NCI-H1092 (cell line): ENCODE results near the gene C10orf90.

ENCODE experiments used
- DNase-seq: peaks from one replicate; lab custom pipeline; 2025; lab: John Stamatoyannopoulos, UW

Gene C10orf90

DNA sequence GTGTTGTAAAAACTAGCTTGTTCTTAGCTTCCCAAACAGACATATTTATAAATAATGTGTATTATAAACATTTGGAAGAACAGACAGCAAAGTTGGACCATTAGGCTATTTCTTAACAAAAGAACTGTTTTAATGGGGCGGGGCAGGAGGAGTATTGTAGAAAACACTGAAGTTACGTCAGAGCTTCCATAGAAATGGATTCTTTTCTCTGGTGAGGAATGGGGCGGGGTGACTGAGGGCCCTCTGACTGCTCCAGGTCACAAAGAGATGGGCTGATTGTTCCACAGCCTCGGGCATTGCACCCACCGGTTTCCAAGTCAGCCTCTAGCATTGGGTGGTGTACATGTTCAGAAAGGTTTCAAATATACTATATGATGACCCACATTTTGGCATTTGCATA, 245.5 kb downstream of the C10orf90 start:
- no peak for DNase-seq

DNA sequence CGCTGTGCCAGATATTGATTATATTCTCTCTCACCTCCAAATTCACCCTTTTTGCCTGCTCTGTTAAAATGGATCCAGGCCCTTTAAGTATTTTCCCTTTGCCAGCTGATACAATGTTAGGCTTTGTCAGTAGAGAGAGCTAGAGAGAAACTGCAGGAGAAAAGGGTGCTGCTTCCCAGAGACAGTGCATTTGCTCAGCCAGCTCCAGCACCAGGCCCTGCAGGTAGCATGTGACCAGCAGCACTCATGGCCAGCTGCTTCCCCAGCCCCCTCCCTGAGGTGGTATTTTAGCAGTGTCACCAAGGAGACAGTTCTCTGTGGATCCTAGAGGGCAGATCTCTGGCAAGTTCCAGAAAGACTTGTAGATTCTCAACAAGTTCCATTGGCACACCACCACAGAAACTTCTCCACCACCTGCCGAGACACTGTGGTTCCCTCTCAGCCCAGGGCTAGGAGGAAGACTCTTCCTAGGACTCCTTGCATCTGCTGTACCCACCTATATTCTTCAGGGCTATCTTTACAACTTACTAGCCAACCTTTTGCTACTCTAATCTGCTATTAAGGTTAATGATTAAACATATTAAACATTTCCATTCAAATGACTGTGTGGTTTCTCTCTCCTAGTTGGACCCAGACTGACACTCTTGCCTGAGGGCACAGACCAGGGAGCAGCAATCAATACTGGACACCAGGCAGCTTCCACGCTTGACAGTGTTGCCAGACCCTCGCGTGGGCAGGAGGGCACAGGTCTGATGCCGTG, 246.6 kb downstream of the C10orf90 start:
- DNase-seq = no peak

DNA sequence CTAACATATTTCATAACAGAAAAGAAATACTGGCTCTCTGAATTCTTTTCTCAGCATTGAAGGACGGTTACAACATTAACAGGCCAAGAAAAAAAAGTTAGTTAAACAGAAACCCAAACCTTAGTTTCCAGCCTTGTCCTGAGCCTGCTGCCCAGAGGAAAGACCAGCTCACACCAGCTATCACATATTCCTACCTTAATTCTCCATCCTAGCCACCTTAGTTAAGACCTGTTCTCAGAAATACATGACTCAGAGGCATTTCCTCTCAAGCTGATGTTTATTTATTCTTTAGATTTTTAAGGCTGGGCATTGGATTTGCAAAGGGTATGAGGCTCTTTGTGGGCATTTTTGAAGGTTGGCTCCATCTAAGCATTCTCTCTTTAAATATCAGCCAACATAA, 247.9 kb downstream of the C10orf90 start:
- DNase-seq = no peak

DNA sequence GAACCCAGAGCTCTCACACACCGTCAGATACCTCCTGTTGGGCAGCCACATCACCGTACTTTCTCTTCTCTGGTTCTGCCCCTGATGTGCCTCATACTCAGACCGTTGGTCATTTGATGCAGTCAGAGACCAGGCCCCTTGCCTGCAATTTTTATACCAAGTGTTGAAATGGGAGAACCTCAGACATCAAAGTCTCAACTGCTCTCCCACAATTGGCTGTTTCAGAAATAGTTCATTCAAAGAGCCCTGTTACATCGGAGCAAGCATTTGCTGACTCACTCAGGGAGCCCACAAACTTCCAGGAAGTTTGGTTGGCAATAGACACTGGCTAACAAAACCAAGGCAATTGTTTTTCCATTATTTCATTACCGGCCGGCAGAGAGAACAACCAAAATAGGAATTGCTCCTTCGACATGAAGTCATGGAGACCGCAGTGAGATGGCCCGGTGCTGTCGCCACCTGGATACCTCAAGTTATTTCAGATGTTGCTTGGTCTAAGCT, 248.7 kb downstream of the C10orf90 start:
- DNase-seq = no peak

DNA sequence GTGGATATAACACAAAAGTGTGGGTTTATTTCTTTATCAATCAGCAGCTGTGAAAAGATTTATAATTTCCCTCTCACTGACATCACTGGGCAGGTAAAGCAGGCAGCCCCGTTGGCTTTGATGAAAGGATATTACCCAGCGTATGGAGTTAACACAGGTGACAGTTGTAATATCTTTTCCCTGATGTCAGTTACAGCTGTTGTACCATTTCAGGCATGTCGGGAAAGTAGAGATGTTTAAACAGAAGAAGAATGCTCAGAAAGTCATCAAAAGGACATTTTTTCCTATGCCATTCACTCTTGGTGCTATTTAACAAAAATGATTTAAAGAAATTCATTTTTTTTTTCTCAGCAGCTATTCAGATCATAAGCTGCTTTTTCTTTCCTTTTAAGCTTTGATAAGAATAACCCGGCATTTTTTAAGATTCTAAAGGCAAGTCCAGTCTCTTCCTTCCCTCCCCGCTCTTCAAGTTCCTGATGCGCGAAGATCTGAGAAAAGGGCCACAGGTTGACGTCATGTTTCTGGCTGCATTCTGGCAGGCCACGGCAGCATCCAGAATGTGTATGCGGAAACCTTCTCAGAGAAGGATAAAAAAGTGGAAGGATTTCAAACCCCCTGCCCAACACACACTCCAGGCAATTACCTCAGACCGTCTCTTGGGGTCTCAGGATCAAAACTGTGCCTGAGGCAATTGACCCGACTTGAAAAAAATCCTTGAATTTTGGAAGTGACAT, 249.8 kb downstream of the C10orf90 start:
- no peak for DNase-seq

DNA sequence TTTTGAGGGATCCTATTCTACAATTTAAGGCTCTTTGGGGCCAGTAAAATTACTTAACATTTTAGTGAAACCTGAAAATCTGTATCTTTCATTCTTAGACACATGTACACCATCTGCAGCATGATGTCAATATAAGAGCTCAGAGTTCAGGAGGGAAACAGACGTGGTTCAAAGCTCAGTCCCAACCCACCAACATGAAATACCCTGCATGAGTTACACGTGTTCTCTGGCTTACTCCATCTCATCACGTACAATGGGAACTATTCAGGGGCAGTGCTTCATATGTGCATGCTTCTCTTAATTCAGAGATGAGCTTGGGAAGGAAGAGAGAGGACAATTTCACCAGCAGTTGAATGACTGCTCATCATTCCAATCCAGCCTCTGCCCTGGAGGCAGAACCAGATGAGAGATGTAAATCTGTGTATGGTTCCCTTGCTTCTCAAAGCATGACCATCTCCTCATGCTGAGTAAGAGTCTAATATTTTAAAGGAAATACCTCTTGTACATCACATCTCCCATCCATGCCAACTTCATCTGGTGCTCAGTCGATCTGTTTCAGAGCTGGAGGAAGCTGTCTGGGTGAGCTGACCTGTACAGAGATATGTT, 253.2 kb downstream of the C10orf90 start:
- no peak for DNase-seq

DNA sequence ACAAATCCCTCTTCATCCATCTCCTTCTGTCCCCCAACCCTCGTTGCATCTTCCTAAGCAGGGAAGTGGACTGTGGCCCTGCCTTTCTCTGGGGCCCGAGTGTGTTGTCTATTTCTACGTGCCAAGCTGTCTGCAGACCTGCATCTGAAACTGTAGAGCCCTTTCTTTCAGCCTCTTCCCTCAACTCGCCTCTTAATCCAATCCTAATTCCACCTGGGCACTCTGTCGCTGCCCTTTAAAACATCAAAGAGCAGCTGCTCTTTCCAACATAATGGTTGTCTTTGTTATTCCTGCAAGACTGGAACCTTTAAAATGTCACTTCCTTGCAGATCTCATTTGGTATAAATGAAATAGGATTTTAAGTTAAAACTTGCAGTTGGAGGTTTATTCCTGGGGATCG, 260.7 kb downstream of the C10orf90 start:
- DNase-seq = no peak

DNA sequence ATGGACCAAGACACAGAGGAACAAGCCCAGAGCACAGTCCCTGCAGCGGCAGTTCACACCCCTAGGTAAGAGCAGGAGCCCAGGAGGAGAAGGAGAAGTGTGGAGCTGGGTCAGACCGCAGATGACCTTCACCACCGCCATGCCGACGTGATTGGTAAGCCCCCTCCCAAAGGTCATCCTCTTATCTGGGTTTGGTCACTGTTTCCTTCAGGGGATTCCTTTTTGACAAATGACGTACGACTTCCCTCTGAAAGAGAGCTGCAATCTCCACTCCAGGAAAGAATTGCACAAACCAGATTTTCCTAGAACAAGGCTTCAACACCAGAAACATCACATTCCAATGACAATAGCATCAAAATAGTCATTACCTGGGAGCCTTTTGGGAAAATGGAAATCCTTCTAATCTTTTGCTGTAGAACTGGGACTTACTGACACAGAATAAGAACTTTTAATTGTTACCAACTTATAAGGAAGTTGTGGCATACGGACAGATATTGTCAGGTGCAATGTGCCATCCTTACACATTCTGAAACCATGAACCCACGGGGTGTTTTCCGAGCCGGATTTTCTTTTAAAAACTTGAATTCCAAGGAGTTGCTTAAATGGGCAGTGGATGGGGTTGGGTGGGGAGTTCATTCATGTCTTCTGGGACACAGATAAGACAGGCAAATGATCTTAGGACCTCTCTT, 261.4 kb downstream of the C10orf90 start:
- DNase-seq = no peak

DNA sequence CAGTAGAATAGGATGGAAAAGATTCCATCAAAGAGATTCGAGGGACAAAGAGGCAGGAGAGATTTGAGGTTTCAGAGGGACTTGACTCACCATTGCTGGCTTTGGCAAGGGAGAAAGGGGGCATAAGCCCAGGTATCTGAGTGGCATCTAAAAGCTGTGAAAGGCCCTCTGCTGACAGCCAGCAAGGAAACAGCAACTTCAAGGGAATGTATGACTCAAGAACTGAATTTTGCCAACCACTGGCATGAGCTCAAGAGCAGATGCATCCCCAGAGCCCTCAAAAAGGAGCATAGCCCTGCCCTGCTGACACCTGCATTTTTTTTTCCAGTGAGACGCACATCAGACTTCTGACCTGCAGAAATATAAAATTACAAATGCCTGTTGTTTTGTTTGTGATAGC, 262.7 kb downstream of the C10orf90 start:
- no peak for DNase-seq

DNA sequence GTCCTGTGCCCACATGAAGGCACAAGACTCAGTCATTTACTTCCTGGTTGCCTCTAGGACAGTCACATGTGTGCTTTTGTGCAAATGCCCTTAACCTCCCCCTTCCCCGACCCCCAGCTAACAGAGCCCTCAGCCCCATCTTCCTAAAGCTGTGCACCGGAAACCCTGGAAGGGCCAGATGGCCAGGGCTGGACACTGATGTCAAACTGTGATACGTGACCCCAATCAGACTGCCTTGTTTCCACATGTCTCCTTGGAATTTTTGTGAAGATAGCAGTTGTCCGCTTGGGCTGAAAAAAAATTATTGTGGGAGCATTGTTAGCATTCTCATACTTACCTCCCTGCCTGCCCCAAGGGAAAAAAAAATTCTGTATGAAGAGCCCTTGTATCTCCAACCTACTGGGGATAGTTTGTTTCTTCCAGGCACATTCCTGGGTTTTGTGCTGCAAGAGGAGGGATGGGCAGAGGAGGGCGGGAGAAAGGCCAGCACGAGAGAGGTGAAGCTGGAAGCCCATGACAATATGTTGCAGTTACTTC, 265.2 kb downstream of the C10orf90 start:
- no peak for DNase-seq

DNA sequence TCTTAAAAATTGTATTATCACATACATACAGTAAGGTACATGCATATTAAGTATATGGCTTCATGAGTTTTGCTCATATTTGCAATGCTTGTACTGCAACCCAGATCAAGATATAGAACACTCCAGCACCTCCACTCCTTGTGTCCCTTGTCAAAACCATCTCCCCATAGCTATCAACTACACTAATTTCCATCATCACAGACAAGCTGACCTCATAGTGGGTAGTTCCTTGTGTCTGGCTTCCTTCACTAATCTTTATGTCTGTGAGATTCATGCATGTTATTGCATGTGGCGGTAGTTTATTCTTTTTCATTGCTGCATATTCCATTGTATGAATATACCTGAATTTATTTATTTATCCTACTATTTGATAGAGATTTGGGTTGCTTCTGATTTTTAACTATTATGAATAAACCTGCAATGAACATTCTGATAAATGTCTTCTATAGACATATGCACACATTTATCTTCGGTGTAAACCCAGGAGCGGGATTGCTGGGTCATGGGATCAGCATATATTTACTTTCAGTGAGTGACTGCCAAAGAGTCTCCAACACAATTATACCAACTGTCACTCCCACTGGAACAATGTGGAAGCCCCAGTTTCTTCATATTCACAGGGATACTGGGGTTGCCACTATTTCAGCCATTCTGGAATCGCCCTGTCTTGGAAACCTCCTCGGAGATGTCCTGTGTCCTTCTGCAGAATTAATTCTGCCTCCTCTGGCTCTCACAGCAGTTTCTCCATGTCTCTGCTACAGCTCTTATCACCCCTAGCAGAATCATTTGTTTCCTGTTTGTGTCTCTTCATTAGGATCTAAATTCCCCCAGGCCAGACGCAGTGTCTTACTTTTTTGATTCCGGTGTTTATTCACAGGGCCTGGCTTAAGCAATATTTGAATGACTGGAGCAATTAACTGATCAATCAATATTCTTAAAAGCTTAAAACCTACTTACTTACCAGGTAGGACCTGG, 267.5 kb downstream of the C10orf90 start:
- DNase-seq = no peak

DNA sequence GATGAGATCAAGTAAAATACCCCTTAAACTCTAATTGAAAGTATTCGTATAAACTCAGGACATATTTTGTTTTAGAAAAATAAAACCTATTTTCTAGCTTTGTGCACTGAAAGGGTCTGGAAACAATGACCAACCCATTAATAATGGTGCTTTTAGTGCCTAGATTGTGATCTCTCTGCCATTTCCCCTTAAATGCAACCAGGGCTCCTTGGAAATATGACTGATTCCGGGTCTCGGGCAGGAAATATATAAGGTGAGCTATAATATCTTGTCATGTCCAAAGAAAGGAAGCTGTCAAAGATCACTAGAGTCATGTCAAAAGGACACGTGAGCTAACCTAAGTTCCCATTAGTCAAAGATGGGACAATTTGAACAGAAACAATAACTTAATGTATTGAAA, 269.9 kb downstream of the C10orf90 start:
- DNase-seq = no peak

DNA sequence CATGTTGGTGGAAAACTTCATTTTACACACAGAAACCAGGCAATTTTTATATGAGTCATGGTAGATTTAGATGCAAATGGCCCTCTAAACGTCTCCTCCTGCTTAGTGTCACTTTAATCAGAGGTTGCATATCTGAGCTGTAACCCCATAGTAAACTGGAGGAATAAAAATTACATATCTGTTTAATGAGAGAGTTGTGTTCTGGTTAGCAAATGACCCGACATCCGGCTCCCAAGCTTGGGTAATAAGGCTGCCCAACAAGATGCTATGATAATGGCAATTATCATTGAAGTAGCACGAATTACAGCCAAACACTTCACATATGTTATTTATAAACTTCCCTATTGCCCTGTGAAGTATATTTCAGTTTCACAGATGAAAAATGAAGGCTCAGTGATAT, 271.6 kb downstream of the C10orf90 start:
- no peak for DNase-seq

DNA sequence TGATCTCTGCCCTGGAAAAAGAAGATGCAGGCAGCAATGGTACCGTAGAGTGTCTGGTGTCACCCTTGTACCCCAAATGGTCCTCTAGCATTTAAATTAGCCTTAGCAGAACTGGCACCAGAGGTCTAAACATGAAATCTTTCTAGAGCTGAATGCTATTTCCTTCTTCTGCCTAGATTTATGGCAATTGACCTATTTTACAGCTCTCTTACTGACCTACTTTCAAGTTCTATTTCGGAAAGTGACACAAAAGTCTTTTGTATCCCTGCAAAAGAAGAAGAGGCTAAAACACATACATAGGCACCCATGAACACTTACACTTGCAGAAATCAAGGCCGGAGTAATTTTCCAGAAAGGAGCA, 272.1 kb downstream of the C10orf90 start:
- no peak for DNase-seq

DNA sequence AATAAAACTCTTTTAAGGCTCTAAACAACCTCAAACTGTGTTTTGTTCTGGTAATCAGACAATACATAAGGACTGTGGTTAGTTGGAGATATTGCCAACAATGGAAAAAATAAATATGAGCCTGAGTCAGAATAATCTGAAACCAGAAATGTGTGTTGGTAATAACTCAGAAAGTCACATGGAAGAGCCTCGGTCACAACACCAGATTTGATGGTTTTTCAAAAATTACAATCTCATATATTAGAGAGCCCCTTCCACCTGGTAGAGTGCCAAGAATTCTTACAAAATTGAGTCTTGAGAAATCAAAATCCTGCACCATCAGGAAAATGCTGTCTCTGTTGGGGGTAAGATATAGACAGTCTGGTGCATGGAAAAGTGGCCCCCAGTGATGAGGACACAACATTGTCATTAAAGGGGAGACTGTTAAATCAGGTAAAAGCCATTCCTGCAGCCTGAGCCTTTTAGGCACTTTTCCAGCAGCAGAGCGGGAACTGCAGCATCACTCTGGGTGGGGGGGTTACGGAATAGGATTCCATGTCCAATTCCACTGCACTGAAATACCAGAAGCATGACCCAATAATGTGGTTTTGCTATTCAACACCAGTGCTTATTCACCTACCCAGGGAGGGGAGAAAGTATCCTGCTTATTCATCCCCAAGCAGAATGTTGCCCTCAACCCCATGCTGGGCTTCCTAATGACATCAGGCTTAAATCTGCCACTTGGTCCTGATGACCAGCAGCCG, 272.7 kb downstream of the C10orf90 start:
- DNase-seq = no peak

DNA sequence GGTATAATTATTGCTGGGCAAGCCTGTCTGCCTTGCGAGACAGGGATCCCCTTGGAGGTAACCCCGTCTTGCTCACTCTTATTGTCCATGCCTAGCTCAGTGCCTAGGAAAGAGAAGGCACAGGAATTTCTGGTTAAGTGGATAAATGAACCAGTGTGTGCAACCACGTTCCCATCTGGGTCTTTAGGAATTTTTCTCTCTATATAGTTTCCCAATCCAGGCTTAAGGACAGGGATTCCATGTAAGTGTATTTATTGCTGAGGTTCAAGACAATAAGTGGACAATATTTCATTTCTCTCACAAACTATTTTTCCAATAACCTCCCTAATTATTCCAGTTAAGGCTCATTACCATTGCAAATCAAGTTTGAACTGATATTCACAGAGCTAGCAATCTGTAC, 273.3 kb downstream of the C10orf90 start:
- no peak for DNase-seq

DNA sequence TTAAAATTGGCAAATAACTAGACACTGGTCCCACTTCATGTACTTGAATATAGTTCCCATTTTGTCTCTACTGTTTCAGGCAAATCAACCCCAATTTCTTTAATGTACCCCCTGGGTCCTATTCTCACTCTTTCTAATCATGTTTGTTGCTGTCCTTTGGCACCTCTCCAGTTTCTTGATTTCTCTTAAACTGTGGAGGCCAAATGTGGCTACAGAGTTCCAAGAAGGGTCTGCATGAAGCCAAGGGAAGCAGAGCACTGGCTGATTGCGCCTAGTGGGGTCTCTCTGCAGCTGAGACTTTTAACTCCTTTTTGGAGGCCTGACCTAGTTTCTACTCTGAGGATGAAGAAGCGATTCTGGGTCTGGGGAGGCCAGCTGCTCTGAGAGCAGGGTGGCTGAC, 275.5 kb downstream of the C10orf90 start:
- no peak for DNase-seq

DNA sequence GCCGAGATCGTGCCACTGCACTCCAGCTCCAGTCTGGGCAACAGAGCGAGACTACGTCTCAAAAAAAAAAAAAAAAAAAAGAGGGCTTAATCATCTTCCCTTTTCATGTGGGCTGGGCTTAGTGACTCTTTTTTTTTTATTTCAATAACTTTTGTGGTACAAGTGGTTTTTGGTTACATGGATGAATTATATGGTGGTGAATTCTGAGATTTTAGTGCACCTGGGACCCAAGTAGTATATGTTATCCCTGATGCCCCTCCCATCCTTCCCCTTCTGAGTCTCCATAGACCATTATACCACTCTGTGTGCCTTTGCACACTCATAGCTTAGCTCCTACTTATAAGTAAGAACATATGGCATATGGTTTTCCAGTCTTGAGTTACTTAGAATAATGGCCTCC, 277.4 kb downstream of the C10orf90 start:
- no peak for DNase-seq

DNA sequence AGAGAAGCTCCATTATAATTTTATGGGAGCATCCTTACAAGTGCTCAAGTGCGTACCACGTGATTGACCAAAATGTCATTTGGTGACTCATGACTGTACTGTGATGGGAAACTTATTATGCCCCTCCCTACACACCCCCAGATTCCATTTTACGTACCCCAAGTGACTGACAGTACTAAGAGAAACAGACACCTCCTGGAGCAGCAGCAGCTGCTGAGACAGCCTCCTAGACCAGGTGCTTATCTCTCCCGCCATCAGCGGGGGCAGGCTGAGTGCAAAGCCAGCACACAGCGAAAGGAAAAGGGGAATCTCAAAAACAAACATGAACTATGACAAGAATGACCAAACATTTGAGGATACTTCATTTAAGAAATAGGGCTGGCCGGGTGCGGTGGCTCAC, 278.0 kb downstream of the C10orf90 start:
- DNase-seq = no peak

DNA sequence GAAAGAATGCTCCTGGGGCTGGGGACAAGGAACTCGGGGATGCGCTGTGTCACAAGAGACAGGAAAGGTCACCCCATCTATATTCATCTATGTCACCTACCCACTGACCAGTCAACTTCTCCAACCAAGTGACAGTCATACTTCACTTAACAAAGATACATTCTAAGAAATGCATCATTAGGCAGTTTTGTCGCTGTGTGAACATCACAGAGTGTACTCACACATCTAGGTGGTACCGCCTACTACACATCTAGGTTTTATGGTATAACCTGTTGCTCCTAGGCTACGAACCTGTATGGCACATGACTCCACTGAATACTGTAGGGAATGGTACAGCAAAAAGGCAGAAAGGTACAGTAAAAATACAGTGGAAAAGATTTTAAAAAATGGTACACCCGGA, 278.4 kb downstream of the C10orf90 start:
- DNase-seq = no peak
